Smooth muscle cell (in vitro differentiated cells): ENCODE measurements around the gene PLVAP. TPM values are rescaled to one million over a fixed set of nuclear protein-coding genes. Genes with fewer than 3 reads are reported as not detected.

Experiments used
- DNase-seq: peaks from one replicate; lab custom pipeline; 2025; ENCODE audit not compliant: unreplicated experiment; lab: John Stamatoyannopoulos, UW
- H2AFZ ChIP-seq: fragments of 200-600 bp; sonication (generic); 2 replicates; pipeline ENCODE4 v1.6.0; 2016; ENCODE audit warnings: antibody characterized with exemption, low read depth, mild to moderate bottlenecking
- H3F3A ChIP-seq: fragments of 200-600 bp; sonication (generic); 2 replicates; pipeline ENCODE4 v1.6.0; 2017; ENCODE audit warnings: antibody characterized with exemption, low read depth
- H3K27ac ChIP-seq: fragments of 200-600 bp; sonication (generic); 2 replicates; pipeline ENCODE4 v1.5.1; 2016; ENCODE audit warnings: low read depth, mild to moderate bottlenecking
- H3K27me3 ChIP-seq: fragments of 200-600 bp; sonication (generic); 2 replicates; pipeline ENCODE4 v1.6.1; 2016; ENCODE audit warnings: low read depth, mild to moderate bottlenecking
- H3K36me3 ChIP-seq: fragments of 200-600 bp; sonication (generic); 2 replicates; pipeline ENCODE4 v1.5.1; 2016; ENCODE audit warnings: low read depth
- H3K4me1 ChIP-seq: fragments of 200-600 bp; sonication (generic); 2 replicates; pipeline ENCODE4 v1.5.1; 2016; ENCODE audit warnings: low read depth
- H3K4me2 ChIP-seq: fragments of 200-600 bp; sonication (generic); 2 replicates; pipeline ENCODE4 v1.6.0; 2016; ENCODE audit warnings: mild to moderate bottlenecking
- H3K4me3 ChIP-seq: fragments of 200-600 bp; sonication (generic); 2 replicates; pipeline ENCODE4 v1.5.1; 2016; ENCODE audit warnings: mild to moderate bottlenecking
- H3K79me2 ChIP-seq: fragments of 200-600 bp; sonication (generic); 2 replicates; pipeline ENCODE4 v1.6.0; 2016; ENCODE audit warnings: low read depth, mild to moderate bottlenecking
- H3K9ac ChIP-seq: fragments of 200-600 bp; sonication (generic); 2 replicates; pipeline ENCODE4 v1.6.0; 2016; ENCODE audit warnings: low read depth
- H3K9me3 ChIP-seq: fragments of 200-600 bp; sonication (generic); replicated peaks from 2 replicates; pipeline ENCODE4 v1.5.1; 2016; ENCODE audit warnings: low read depth
- H4K20me1 ChIP-seq: fragments of 200-600 bp; sonication (generic); 2 replicates; pipeline ENCODE4 v1.6.0; 2016; ENCODE audit warnings: low read depth
- WGBS: methylation state at CpG from one replicate; pipeline ENCODE4 v1.1.7; 2016; ENCODE audit warnings: low lambda C conversion rate; 5-methylcytosine and 5-hydroxymethylcytosine counted together
- polyA plus RNA-seq: library from polyadenylated mRNA; unstranded; fragments of >200 nt; fragmentation: Nextera tagmentation; extraction: Ambion mirVana; gene quantifications from 2 replicates; pipeline ENCODE4 v1.2.1, GENCODE V29; 2016
- total RNA-seq: library from RNA; depleted of rRNA; stranded (reverse); fragments of >200 nt; gene quantifications from 2 replicates; pipeline ENCODE4 v1.2.3, GENCODE V29; 2014
- TF ChIP-seq, protein P1 (sequence below): fragments of 200-600 bp; sonication (generic); IDR thresholded peaks from 2 replicates; pipeline ENCODE4 v1.5.1; 2017; ENCODE audit warnings: borderline replicate concordance, mild to moderate bottlenecking, antibody characterized with exemption; ENCODE audit not compliant: insufficient read depth, poor library complexity, severe bottlenecking

Gene PLVAP
- total and polyA plus RNA-seq, 2 experiments from 2014 or later: not detected

DNA sequence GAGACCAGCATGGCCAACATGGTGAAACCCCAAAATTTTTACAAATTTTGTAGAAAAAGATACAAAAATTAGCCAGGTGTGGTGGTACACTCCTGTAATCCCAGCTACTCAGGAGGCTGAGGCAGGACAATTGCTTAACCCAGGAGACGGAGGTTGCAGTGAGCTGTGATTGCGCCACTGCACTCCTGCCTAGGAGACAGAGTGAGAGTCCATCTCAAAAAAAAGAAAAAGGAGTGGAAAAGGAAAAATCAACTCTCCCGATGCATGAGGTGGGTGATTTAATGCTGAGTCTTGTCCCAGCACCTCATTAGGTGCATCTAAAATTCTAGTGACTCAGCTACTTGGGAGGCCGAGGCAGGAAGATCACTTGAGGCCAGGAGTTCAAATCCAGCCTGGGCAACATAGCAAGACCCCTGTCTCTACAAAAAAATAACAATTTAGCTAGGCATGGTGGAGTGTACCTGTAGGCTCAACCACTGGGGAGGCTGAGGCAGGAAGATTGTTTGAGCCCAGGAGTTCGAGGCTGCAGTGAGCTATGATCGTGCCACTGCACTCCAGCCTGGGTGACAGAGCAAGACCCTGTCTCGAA is 20.0 kb downstream of the PLVAP start:
- Histone ChIP-seq H3K27me3 (no peaks in the 10 kb centered on the region), H3K4me2 (no peak overlapping the region), H3K4me1 (no peaks in the 10 kb centered on the region), H4K20me1 (no peaks in the 10 kb centered on the region), H2AFZ (no peak overlapping the region), H3K36me3 (no peaks in the 10 kb centered on the region), H3K27ac (no peak overlapping the region), H3K9me3 (no peaks in the 10 kb centered on the region), H3K9ac (no peak overlapping the region), H3K4me3 (no peak overlapping the region), H3F3A (no peaks in the 10 kb centered on the region), H3K79me2 (no peaks in the 10 kb centered on the region)
- WGBS: 91% methylated on average over 7 of the region's 7 CpGs
- DNase-seq: no peak
- TF ChIP-seq, protein P1, sequence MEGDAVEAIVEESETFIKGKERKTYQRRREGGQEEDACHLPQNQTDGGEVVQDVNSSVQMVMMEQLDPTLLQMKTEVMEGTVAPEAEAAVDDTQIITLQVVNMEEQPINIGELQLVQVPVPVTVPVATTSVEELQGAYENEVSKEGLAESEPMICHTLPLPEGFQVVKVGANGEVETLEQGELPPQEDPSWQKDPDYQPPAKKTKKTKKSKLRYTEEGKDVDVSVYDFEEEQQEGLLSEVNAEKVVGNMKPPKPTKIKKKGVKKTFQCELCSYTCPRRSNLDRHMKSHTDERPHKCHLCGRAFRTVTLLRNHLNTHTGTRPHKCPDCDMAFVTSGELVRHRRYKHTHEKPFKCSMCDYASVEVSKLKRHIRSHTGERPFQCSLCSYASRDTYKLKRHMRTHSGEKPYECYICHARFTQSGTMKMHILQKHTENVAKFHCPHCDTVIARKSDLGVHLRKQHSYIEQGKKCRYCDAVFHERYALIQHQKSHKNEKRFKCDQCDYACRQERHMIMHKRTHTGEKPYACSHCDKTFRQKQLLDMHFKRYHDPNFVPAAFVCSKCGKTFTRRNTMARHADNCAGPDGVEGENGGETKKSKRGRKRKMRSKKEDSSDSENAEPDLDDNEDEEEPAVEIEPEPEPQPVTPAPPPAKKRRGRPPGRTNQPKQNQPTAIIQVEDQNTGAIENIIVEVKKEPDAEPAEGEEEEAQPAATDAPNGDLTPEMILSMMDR: no peak

DNA sequence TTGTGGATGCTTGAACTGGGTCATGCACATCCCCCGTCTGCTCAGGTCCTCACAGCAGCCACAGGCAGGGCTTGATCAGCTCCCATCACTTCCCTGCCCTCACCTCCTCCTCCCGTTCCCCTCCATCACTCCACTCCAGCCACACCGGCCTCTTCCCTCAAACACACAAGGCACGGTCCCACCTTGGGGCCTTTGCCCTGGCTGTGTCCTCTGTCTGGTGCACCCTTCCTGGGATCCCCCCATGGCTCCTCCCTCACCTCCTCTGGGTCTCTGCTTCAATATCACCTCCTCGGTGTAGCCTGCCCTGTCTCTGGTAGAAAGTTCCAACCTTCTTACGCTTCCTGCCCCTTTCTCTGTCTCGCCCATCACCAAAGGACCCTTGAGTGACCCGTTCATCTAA is 23.8 kb downstream of the PLVAP start:
- Histone ChIP-seq H3K27ac (no peak overlapping the region), H3K27me3 (no peaks in the 10 kb centered on the region), H3K4me1 (peaks cover 5% of the 10 kb centered on the region), H3K4me2 (no peak overlapping the region), H3F3A (no peaks in the 10 kb centered on the region), H3K79me2 (no peaks in the 10 kb centered on the region), H3K9me3 (no peaks in the 10 kb centered on the region), H3K9ac (no peak overlapping the region), H3K4me3 (no peak overlapping the region), H2AFZ (no peak overlapping the region), H3K36me3 (no peaks in the 10 kb centered on the region), H4K20me1 (no peaks in the 10 kb centered on the region)
- 95% methylated on average over 8 of the region's 8 CpGs for WGBS
- no peak for DNase-seq
- TF ChIP-seq, protein P1: no peak

DNA sequence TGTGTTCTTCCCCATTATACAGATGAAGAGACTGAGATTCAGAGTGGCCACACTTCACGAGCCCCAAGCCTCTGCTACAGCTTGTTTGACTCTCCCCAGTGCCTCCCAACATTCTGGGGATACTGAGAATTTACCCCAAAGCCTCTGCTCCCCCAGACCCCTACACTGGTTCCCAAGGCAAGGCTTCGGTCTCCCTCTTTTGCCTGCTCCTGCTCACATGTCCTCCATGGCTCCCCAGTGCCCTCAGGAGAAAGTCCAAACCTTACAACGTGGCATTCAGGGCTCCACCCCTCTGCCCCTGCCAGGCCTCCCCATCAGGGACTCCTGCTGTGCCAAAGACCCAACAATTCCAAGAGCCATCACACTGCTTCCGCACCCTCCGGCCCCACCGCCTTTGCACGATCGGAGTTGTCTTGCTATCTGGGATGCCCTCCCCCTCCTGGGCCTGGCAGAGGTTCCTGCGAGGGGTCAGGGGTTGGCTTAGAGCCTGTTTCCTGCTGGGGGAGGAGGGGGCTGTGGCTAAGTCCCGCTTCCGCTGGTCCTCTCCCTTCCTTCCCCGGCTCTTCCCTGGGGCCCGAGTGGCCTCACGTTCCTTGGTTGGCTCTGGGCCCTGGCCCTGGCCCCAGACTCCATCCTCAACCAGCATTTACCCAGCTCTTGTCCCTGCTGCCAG is 24.4 kb downstream of the PLVAP start:
- no peaks in the 10 kb centered on the region for H3F3A ChIP-seq
- no peaks in the 10 kb centered on the region for H3K36me3 ChIP-seq
- H3K27me3 ChIP-seq: no peaks in the 10 kb centered on the region
- no peaks in the 10 kb centered on the region for H3K79me2 ChIP-seq
- H3K4me1 ChIP-seq: peaks cover 5% of the 10 kb centered on the region
- H3K27ac ChIP-seq: no peak overlapping the region
- no peak for DNase-seq
- no peaks in the 10 kb centered on the region for H4K20me1 ChIP-seq
- TF ChIP-seq, protein P1: no peak
- 80% methylated on average over 14 of the region's 14 CpGs for WGBS
- H3K9ac ChIP-seq: no peak overlapping the region
- H2AFZ ChIP-seq: no peak overlapping the region
- no peaks in the 10 kb centered on the region for H3K9me3 ChIP-seq
- H3K4me2 ChIP-seq: no peak overlapping the region
- no peak overlapping the region for H3K4me3 ChIP-seq
